ENCODE measurements around the gene GP9. TPM values are rescaled to one million over a fixed set of nuclear protein-coding genes. Genes with fewer than 3 reads are reported as not detected.

GP9 gene
- total and polyA plus RNA-seq, 9 of the 15 experiments (the other 6 are each of a cell fraction or from before 2014, with no cell fraction given): not detected

DNA sequence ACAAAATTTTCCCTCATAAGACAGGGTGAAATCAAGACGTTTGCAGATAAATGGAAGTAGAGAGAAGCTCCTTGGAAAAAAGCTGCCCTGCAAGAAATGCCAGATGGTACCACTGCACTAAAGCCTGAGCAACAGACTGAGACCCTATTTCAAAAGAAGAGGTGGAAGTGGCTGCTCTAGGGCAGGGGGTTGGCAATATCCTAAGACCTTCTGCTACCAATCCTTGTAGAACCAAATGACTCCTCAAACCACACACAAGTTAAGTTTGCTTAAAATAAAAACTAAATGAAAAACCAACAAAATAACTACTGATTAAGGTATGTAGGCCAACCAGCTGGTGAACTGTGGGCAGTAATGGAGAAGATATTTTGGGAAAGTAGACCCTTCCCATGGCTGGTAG is 39.7 kb downstream of the GP9 start:
- Histone ChIP-seq H3K4me2 (ENCODE audit: insufficient read depth, low read length) (no peak overlapping the region), H4K20me1 (replicated peaks; ENCODE audit: control insufficient read depth, insufficient read depth, low read length) (0 out of 2 replicates have a peak, but pooled peaks cover 3% of the 10 kb centered on the region), H3K4me1 (replicated peaks in 1 of 2; ENCODE audit: control insufficient read depth in 2 of 2, insufficient read depth in 2 of 2, low read length in 2 of 2) (peaks cover 9 to 19% of the 10 kb centered on the region in 2 experiments; a peak in 4 of 5 replicates), H3K79me2 (ENCODE audit: control insufficient read depth, insufficient read depth, low read length) (no peaks in the 10 kb centered on the region), H3K36me3 (ENCODE audit: control insufficient read depth, insufficient read depth, low read length) (no peaks in the 10 kb centered on the region), H3K9me1 (ENCODE audit: control insufficient read depth, insufficient read depth, low read length) (no peaks in the 10 kb centered on the region), H3K9me3 (replicated peaks; ENCODE audit: control insufficient read depth, insufficient read depth, low read depth, low read length) (no peaks in the 10 kb centered on the region), H2AFZ (ENCODE audit: low read depth, low read length) (no peak overlapping the region), H3K27me3 (ENCODE audit: control insufficient read depth in 2 of 2, insufficient read depth in 2 of 2, low read length in 2 of 2) (no peaks in the 10 kb centered on the region), H3K4me3 (no peak overlapping the region), H3K27ac (ENCODE audit: extremely low read depth, low read depth, low read length) (no peak overlapping the region), H3K9ac (ENCODE audit: insufficient read depth in 1 of 2, low read depth in 2 of 2, low read length in 2 of 2) (no peak overlapping the region)
- no TSS peak for BruUV-seq (replicated peaks)
- POLR2A ChIA-PET: interaction anchor here (0.6 to 1.2 kb wide), 4 partner anchors 16 to 472 kb away, joined by 3 read pairs; no protein-coding TSS in a partner anchor
- FAIRE-seq (no peak), ATAC-seq (no peak), DNase-seq (ENCODE audit: extremely low read depth in 1 of 4, low spot score in 3 of 4) (no peak)
- intact Hi-C loops (cut with micrococcal nuclease) (no loop called here), in situ Hi-C loops (cut with MboI) (no loop called here)
- CTCF ChIA-PET (ENCODE audit: low intra/inter-chr PET ratio): no interaction called here
- 23% methylated on average over 1 of the region's 1 CpG for WGBS (ENCODE audit: insufficient coverage, low coverage, missing lambda C conversion rate)
- TF ChIP-seq ZNF764 (CRISPR knock-in tag; IDR thresholded peaks at IDR 0.05; ENCODE audit: low read depth): no peak
- no peak for TF ChIP-seq ZNF507 (tag; conservative IDR thresholded peaks at IDR 0.05)
- no peak for TF ChIP-seq THRAP3 (IDR thresholded peaks at IDR 0.05; ENCODE audit: borderline replicate concordance)
- TF ChIP-seq, protein P1, sequence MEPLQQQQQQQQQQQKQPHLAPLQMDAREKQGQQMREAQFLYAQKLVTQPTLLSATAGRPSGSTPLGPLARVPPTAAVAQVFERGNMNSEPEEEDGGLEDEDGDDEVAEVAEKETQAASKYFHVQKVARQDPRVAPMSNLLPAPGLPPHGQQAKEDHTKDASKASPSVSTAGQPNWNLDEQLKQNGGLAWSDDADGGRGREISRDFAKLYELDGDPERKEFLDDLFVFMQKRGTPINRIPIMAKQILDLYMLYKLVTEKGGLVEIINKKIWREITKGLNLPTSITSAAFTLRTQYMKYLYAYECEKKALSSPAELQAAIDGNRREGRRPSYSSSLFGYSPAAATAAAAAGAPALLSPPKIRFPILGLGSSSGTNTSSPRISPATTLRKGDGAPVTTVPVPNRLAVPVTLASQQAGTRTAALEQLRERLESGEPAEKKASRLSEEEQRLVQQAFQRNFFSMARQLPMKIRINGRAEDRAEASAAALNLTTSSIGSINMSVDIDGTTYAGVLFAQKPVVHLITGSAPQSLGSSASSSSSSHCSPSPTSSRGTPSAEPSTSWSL (CRISPR knock-in tag; IDR thresholded peaks at IDR 0.05; ENCODE audit: borderline replicate concordance): no peak
- TF ChIP-seq ZBTB1 (CRISPR knock-in tag; IDR thresholded peaks at IDR 0.05; ENCODE audit: borderline replicate concordance, low read depth): no peak
- TF ChIP-seq ASH1L (IDR thresholded peaks at IDR 0.05; ENCODE audit: borderline replicate concordance, low read depth, partially characterized antibody): no peak
